ENCODE results near the gene PSME4.

DNA sequence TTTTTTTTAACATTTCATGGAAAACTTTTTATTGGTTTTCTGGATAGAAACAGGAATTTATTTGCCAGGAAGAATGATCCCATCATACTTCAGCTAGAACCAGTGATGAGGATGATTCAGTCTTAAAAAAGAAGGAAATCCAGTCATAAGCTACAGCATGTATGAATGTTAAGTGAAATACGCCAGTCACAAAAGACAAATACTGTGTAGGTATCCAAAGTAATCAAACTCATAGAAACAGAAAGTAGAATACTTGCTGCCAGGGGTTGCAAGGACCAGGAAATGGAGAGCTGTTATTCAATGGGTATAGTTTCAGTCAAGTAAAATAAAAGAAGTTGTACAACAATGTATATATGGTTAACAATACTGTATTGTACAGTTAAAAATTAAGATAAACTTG lies 21.3 kb downstream of the PSME4 start:
- TF ChIP-seq TAF1 (conservative IDR thresholded peaks at IDR 0.05) (no peak), RAD21 (IDR thresholded peaks at IDR 0.05) (no peak), YY1 (IDR thresholded peaks at IDR 0.05) (no peak), JUND (IDR thresholded peaks at IDR 0.05) (no peak), HNF4A (conservative IDR thresholded peaks at IDR 0.05) (no peak), EGR1 (IDR thresholded peaks at IDR 0.05; ENCODE audit: low read depth in 2 of 2) (no peak), RXRA (IDR thresholded peaks at IDR 0.05) (no peak)
- TF ChIP-seq, protein P1, sequence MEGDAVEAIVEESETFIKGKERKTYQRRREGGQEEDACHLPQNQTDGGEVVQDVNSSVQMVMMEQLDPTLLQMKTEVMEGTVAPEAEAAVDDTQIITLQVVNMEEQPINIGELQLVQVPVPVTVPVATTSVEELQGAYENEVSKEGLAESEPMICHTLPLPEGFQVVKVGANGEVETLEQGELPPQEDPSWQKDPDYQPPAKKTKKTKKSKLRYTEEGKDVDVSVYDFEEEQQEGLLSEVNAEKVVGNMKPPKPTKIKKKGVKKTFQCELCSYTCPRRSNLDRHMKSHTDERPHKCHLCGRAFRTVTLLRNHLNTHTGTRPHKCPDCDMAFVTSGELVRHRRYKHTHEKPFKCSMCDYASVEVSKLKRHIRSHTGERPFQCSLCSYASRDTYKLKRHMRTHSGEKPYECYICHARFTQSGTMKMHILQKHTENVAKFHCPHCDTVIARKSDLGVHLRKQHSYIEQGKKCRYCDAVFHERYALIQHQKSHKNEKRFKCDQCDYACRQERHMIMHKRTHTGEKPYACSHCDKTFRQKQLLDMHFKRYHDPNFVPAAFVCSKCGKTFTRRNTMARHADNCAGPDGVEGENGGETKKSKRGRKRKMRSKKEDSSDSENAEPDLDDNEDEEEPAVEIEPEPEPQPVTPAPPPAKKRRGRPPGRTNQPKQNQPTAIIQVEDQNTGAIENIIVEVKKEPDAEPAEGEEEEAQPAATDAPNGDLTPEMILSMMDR (IDR thresholded peaks at IDR 0.05; ENCODE audit: low read depth, low read length, missing input control), result no peak
- TF ChIP-seq, protein P2, sequence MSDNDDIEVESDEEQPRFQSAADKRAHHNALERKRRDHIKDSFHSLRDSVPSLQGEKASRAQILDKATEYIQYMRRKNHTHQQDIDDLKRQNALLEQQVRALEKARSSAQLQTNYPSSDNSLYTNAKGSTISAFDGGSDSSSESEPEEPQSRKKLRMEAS (IDR thresholded peaks at IDR 0.05), result no peak
- TF ChIP-seq, protein P3, sequence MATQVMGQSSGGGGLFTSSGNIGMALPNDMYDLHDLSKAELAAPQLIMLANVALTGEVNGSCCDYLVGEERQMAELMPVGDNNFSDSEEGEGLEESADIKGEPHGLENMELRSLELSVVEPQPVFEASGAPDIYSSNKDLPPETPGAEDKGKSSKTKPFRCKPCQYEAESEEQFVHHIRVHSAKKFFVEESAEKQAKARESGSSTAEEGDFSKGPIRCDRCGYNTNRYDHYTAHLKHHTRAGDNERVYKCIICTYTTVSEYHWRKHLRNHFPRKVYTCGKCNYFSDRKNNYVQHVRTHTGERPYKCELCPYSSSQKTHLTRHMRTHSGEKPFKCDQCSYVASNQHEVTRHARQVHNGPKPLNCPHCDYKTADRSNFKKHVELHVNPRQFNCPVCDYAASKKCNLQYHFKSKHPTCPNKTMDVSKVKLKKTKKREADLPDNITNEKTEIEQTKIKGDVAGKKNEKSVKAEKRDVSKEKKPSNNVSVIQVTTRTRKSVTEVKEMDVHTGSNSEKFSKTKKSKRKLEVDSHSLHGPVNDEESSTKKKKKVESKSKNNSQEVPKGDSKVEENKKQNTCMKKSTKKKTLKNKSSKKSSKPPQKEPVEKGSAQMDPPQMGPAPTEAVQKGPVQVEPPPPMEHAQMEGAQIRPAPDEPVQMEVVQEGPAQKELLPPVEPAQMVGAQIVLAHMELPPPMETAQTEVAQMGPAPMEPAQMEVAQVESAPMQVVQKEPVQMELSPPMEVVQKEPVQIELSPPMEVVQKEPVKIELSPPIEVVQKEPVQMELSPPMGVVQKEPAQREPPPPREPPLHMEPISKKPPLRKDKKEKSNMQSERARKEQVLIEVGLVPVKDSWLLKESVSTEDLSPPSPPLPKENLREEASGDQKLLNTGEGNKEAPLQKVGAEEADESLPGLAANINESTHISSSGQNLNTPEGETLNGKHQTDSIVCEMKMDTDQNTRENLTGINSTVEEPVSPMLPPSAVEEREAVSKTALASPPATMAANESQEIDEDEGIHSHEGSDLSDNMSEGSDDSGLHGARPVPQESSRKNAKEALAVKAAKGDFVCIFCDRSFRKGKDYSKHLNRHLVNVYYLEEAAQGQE (IDR thresholded peaks at IDR 0.05), result no peak
- TF ChIP-seq, protein P4, sequence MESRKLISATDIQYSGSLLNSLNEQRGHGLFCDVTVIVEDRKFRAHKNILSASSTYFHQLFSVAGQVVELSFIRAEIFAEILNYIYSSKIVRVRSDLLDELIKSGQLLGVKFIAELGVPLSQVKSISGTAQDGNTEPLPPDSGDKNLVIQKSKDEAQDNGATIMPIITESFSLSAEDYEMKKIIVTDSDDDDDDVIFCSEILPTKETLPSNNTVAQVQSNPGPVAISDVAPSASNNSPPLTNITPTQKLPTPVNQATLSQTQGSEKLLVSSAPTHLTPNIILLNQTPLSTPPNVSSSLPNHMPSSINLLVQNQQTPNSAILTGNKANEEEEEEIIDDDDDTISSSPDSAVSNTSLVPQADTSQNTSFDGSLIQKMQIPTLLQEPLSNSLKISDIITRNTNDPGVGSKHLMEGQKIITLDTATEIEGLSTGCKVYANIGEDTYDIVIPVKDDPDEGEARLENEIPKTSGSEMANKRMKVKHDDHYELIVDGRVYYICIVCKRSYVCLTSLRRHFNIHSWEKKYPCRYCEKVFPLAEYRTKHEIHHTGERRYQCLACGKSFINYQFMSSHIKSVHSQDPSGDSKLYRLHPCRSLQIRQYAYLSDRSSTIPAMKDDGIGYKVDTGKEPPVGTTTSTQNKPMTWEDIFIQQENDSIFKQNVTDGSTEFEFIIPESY (IDR thresholded peaks at IDR 0.05), result no peak

All from liver (tissue), 3 donors.